Heart left ventricle (tissue), 16 donors: ENCODE results near the gene ZMIZ2. TPM values are rescaled to one million over a fixed set of nuclear protein-coding genes. Genes with fewer than 3 reads are reported as not detected.

Experiments
- ATAC-seq, 4 donors: fragments of 200-7000 bp; cut with Tn5 transposase; one replicate each; pipeline ENCODE4 v1.9.1; 2020 to 2022; ENCODE audit warnings: moderate library complexity in 4 of 4, mild to moderate bottlenecking in 3 of 4, moderate number of reproducible peaks in 1 of 4
- DNase-seq, 5 donors: peaks; one replicate each; pipeline ENCODE4 v3.0.0-alpha.2; 2020
- H3K27ac ChIP-seq, 12 donors: fragments of 200-600 bp; sonication (generic) in 4 of 12; one replicate each; pipeline versions ENCODE4 v1.5.0 to v1.8.0; 2016 to 2022; ENCODE audit warnings: mild to moderate bottlenecking in 2 of 12
- H3K27me3 ChIP-seq, 9 donors: fragments of 200-600 bp; sonication (generic) in 2 of 9; one replicate each; pipeline versions ENCODE4 v1.5.1 to v1.8.0; 2016 to 2022; ENCODE audit warnings: mild to moderate bottlenecking in 3 of 9
- H3K36me3 ChIP-seq, 9 donors: fragments of 200-600 bp; sonication (generic) in 2 of 9; one replicate each; pipeline versions ENCODE4 v1.5.0 to v1.8.0; 2018 to 2022; ENCODE audit warnings: mild to moderate bottlenecking in 2 of 9
- H3K4me1 ChIP-seq, 12 donors: fragments of 200-600 bp; sonication (generic) in 4 of 12; one replicate each; pipeline versions ENCODE4 v1.5.0 to v1.8.0; 2016 to 2022; ENCODE audit warnings: mild to moderate bottlenecking in 3 of 12
- H3K4me3 ChIP-seq, 12 donors: fragments of 200-600 bp; sonication (generic) in 4 of 12; one replicate each; pipeline versions ENCODE4 v1.5.0 to v1.8.0; 2017 to 2022; ENCODE audit warnings: mild to moderate bottlenecking in 9 of 12, moderate library complexity in 4 of 12
- H3K9me3 ChIP-seq, 12 donors: fragments of 200-600 bp; sonication (generic) in 4 of 12; one replicate each; pipeline versions ENCODE4 v1.5.0 to v1.8.0; 2016 to 2022; ENCODE audit warnings: mild to moderate bottlenecking in 1 of 12
- CTCF ChIP-seq, 12 donors: fragments of 200-600 bp; sonication (generic) in 4 of 12; IDR thresholded peaks; one replicate each; pipeline versions ENCODE4 v1.5.0 to v1.8.0; 2018 to 2022; ENCODE audit warnings: antibody characterized with exemption in 12 of 12, mild to moderate bottlenecking in 5 of 12
- POLR2A ChIP-seq, 2 donors: fragments of 450-650 bp; IDR thresholded peaks; one replicate each; pipeline ENCODE4 v1.6.1; 2017; ENCODE audit warnings: antibody characterized with exemption in 2 of 2, mild to moderate bottlenecking in 2 of 2, moderate library complexity in 2 of 2
- WGBS, 4 donors: extraction: QIAGEN DNeasy Blood & Tissue Kit in 2 of 4; methylation state at CpG; one replicate each; pipeline versions ENCODE4 v1.1.5 to v1.1.7; 2013 to 2018; 5-methylcytosine and 5-hydroxymethylcytosine counted together
- intact Hi-C, 10 donors: fragments of 100-400 bp; cut with DNase I; formaldehyde crosslinking; loops; one replicate each; pipeline versions ENCODE4 v1.11.1 to v1.14.2; 2022
- polyA plus RNA-seq, 2 donors: library from polyadenylated mRNA; stranded (reverse); fragments of 200-250 nt; gene quantifications; one replicate each; pipeline ENCODE4 v1.2.3, GENCODE V29; 2013
- total RNA-seq, 9 donors: library from RNA; depleted of rRNA in 2 of 9; stranded (reverse); fragments of >200 nt in 2 of 9; fragmentation: NEBNext Ultra II Directional in 3 of 9; extraction: Animal tissue kit (Norgen Biotek cat#: 25700) in 3 of 9; gene quantifications; one replicate each; pipeline versions ENCODE4 v1.1.0 to v1.2.4, GENCODE V29; 2016 to 2023
- donor health status: ischemic (EF 13 %, LVEDD 7.1; RV severe dilation, severe dysfunction).
- donor health status: healthy with polysubstance abuse.
- donor health status: DM: no; HTN: yes; CAD: no.
- donor health status: DM: no; HTN: no; CAD: no.
- donor health status: ischemic (EF 25% LVEDD 6.9; RV normal size, moderate dysfunction).
- donor health status: ischemic (EF 25% LVEDD 5.7; RV mildly dilated, moderate dysfunction).
- donor health status: healthy.
- donor health status: DM: yes; HTN: yes; CAD: no.
- donor health status: ischemic (EF 35%, LVEDD 5.7; RV mildly dilated, moderate dysfunction).
- donor health status: nonischemic (EF 11% LVEDD 7.7; RV severe dilation, severe dysfunction).
- donor health status: DM: yes; HTN: yes; CAD: no.
- donor health status: PGD.
- donor health status: ischemic (EF 29% LVEDD 5.4; RV normal size, mild dysfunction).
- donor health status: nonischemic (EF 23%, LVEDD 6.1; RV moderate dilation, normal function).

The ZMIZ2 gene
- total and polyA plus RNA-seq, 11 donors = 18.5 to 71.5 (median 45.7) TPM

DNA sequence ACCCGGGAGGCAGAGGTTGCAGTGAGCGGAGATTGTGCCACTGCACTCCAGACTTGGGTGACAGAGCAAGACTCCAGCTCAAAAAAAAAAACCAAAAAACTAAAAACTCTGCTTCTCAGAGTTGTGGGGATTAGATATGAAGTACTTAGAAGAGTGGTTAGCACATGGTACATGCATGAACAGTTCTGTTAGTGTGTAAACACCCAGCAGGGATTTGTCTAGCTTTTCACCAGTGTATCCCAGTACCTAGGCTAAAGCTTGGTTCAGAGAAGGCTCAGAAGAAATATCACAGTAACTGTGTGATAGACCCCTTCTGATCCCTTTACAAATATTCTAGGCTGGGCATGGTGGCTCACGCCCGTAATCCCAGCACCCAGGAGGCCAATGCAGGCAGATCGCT lies 57.3 kb downstream of the ZMIZ2 start:
- no peak overlapping the region for H3K4me3 ChIP-seq
- no peaks in the 10 kb centered on the region for H3K4me1 ChIP-seq
- intact Hi-C loops = no loop called here
- TF ChIP-seq POLR2A (IDR thresholded peaks at IDR 0.05) = no peak
- TF ChIP-seq CTCF (IDR thresholded peaks at IDR 0.05) = no peak
- DNase-seq (no peak), ATAC-seq (no peak)
- H3K36me3 ChIP-seq = peaks cover 0 to 46% (median 40%) of the 10 kb centered on the region in 9 donors
- H3K27me3 ChIP-seq = no peaks in the 10 kb centered on the region
- no peak overlapping the region for H3K27ac ChIP-seq
- no peaks in the 10 kb centered on the region for H3K9me3 ChIP-seq
- 93 to 95% (median 94%) methylated on average over 5 of the region's 5 CpGs for WGBS, 4 donors

DNA sequence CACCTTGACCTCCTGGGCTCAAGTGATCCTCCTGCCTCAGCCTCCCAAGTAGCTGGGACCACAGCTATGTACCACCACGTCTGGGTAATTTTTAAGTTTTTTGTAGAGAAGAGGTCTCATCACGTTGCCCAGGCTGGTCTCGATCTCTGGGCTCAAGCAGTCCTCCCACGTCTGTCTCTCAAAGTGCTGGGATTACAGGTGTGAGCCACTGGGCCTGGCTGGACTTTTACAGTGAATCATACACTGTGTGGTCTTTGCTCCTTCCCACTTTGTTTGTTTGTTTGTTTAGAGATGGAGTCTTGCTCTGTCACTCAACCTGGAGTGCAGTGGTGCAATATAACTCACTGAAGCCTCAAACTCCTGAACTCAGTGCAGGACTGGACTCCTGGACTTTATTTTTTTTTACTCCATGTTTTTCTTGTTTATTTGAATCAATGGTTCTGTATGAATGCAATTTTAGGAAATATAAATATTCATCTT lies 60.3 kb downstream of the ZMIZ2 start:
- no peak for ATAC-seq
- no peak overlapping the region for H3K27ac ChIP-seq
- no peak for TF ChIP-seq CTCF (IDR thresholded peaks at IDR 0.05)
- TF ChIP-seq POLR2A (IDR thresholded peaks at IDR 0.05) = no peak
- H3K36me3 ChIP-seq = peaks cover 0 to 16% (median 12%) of the 10 kb centered on the region in 9 donors
- no peaks in the 10 kb centered on the region for H3K9me3 ChIP-seq
- H3K4me3 ChIP-seq = no peak overlapping the region
- DNase-seq = no peak
- intact Hi-C loops = no loop called here
- no peaks in the 10 kb centered on the region for H3K4me1 ChIP-seq
- no peaks in the 10 kb centered on the region for H3K27me3 ChIP-seq
- WGBS, 4 donors = 86 to 92% (median 90%) methylated on average over 4 of the region's 4 CpGs

DNA sequence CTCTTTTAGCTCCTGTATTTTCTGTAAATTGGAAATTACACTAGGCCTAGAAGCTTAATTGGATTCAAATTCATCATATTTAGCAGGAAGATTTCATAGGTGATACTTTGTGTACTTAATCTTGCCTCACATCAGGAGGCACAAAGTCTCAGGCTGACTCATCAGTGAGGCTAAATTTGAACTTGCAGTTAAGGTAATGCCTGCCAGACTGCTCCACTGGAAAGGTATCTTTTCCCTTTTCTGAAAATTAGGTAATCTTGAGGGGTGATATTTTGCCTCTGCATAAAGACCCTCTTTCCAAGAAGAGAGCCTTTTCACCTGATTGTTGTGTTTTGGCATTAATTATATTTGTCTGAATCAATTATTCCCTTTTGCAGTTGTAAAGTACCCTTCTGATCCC lies 62.4 kb downstream of the ZMIZ2 start:
- Histone ChIP-seq H3K9me3 (no peaks in the 10 kb centered on the region), H3K27ac (no peak overlapping the region), H3K4me1 (no peaks in the 10 kb centered on the region), H3K36me3 (no peaks in the 10 kb centered on the region), H3K27me3 (no peaks in the 10 kb centered on the region), H3K4me3 (no peak overlapping the region)
- DNase-seq (no peak), ATAC-seq (no peak)
- intact Hi-C loops = no loop called here
- TF ChIP-seq POLR2A (IDR thresholded peaks at IDR 0.05) (no peak), CTCF (IDR thresholded peaks at IDR 0.05) (no peak)

- TF ChIP-seq POLR2A (IDR thresholded peaks at IDR 0.05) (no peak), CTCF (IDR thresholded peaks at IDR 0.05) (no peak)
- H3K27ac ChIP-seq = no peak overlapping the region
- H3K4me1 ChIP-seq = no peaks in the 10 kb centered on the region
- H3K9me3 ChIP-seq = no peaks in the 10 kb centered on the region
- no peaks in the 10 kb centered on the region for H3K36me3 ChIP-seq
- no peak overlapping the region for H3K4me3 ChIP-seq
- no peak for ATAC-seq
- 91 to 95% (median 94%) methylated on average over 6 of the region's 6 CpGs for WGBS, 4 donors
- H3K27me3 ChIP-seq = no peaks in the 10 kb centered on the region
- no peak for DNase-seq
- intact Hi-C loops = no loop called here
These were observed 62.9 kb downstream of the ZMIZ2 start for GRCh38 chr7:44811571-44811970.
